Stomach (tissue), 4 donors: ENCODE data around the gene HSPG2.

Experiments
- EP300 ChIP-seq: sonication (generic); formaldehyde crosslinking; IDR thresholded peaks from one replicate; pipeline ENCODE4 v1.6.1; 2017; ENCODE audit warnings: antibody characterized with exemption
- POLR2AphosphoS5 ChIP-seq, 3 donors: sonication (generic); formaldehyde crosslinking; IDR thresholded peaks; one replicate each; pipeline ENCODE4 v1.6.1; 2016; ENCODE audit warnings: antibody characterized with exemption in 3 of 3
- TF ChIP-seq, protein P1 (sequence below), 7 experiments: fragments of 450-650 bp in 4 of 7; fragments of 200-600 bp in 3 of 7; sonication (generic) in 3 of 7; IDR thresholded peaks; one replicate each; pipeline ENCODE4 v1.5.1; 2016 to 2019; ENCODE audit warnings: antibody characterized with exemption in 7 of 7, control low read depth in 2 of 7, mild to moderate bottlenecking in 1 of 7

DNA sequence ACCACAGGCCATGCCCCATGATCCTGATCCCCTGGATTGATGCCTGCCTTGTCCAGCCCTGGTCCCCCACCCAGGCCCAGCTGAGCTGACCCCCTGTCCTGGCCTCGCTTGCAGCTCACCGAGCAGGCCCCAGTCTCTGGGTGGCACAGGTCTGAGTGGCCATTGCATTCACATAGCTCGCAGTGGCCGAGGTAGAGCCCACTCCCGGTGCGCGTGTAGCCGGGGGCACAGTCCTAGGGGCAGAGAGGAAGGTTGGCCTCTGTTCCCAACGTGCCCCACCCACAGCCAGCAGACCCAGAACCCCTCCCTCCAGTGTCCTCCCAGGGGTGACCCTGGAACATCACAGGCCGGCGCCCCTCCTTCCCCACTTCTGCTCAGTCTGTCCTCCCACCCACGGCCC, 73.1 kb downstream of the HSPG2 start:
- TF ChIP-seq EP300 (no peak), POLR2AphosphoS5 (IDR thresholded peaks at IDR 0.05) (no peak)
- TF ChIP-seq, protein P1, sequence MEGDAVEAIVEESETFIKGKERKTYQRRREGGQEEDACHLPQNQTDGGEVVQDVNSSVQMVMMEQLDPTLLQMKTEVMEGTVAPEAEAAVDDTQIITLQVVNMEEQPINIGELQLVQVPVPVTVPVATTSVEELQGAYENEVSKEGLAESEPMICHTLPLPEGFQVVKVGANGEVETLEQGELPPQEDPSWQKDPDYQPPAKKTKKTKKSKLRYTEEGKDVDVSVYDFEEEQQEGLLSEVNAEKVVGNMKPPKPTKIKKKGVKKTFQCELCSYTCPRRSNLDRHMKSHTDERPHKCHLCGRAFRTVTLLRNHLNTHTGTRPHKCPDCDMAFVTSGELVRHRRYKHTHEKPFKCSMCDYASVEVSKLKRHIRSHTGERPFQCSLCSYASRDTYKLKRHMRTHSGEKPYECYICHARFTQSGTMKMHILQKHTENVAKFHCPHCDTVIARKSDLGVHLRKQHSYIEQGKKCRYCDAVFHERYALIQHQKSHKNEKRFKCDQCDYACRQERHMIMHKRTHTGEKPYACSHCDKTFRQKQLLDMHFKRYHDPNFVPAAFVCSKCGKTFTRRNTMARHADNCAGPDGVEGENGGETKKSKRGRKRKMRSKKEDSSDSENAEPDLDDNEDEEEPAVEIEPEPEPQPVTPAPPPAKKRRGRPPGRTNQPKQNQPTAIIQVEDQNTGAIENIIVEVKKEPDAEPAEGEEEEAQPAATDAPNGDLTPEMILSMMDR (IDR thresholded peaks at IDR 0.05): no peak
